Measurements from ENCODE around the gene AKR1B1. TPM values are rescaled to one million over a fixed set of nuclear protein-coding genes. Genes with fewer than 3 reads are reported as not detected.

The AKR1B1 gene
- total RNA-seq, 1 experiment from 2014 or later = 104 TPM

DNA sequence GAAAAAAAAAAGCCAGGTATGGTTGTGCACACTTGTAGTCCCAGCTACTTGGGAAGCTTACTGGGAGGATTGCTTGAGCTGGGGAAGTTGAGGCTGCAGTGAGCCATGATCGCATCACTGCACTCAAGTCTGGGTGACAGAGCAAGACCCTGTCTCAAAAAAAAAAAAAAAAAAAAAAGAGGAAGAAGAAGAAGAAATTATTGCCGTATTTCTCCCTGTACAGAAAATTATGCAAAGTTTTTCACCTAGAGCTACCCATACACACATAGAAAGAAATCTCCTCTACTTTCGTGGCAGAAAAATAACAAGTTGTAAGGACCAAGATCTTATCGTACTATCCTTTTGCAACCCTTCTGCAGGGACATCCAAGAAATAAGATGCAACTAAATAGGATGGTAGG, 25.5 kb downstream of the AKR1B1 start:
- Histone ChIP-seq H3K9me3 (ENCODE audit: low read depth, low read length, poor library complexity, severe bottlenecking) (peaks cover under 1% of the 10 kb centered on the region), H3K27me3 (replicated peaks; ENCODE audit: insufficient read depth, low read depth, low read length, poor library complexity) (no peaks in the 10 kb centered on the region), H3K4me1 (ENCODE audit: insufficient read depth, low read length, poor library complexity, severe bottlenecking) (peaks cover 3% of the 10 kb centered on the region), H3K36me3 (ENCODE audit: insufficient read depth, low read length, poor library complexity, severe bottlenecking) (no peaks in the 10 kb centered on the region), H3K27ac (ENCODE audit: low read depth, low read length, poor library complexity, severe bottlenecking) (no peak overlapping the region), H3K4me3 (ENCODE audit: low read depth, low read length, poor library complexity, severe bottlenecking) (no peak overlapping the region)
- TF ChIP-seq, protein P1, sequence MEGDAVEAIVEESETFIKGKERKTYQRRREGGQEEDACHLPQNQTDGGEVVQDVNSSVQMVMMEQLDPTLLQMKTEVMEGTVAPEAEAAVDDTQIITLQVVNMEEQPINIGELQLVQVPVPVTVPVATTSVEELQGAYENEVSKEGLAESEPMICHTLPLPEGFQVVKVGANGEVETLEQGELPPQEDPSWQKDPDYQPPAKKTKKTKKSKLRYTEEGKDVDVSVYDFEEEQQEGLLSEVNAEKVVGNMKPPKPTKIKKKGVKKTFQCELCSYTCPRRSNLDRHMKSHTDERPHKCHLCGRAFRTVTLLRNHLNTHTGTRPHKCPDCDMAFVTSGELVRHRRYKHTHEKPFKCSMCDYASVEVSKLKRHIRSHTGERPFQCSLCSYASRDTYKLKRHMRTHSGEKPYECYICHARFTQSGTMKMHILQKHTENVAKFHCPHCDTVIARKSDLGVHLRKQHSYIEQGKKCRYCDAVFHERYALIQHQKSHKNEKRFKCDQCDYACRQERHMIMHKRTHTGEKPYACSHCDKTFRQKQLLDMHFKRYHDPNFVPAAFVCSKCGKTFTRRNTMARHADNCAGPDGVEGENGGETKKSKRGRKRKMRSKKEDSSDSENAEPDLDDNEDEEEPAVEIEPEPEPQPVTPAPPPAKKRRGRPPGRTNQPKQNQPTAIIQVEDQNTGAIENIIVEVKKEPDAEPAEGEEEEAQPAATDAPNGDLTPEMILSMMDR (conservative IDR thresholded peaks at IDR 0.05; ENCODE audit: low read depth, low read length) = no peak
- TF ChIP-seq EZH2 (IDR thresholded peaks at IDR 0.05; ENCODE audit: borderline replicate concordance, low read depth, low read length, poor library complexity, severe bottlenecking) = no peak
- ChIA-PET POLR2A (ENCODE audit: low non-redundant PET) (no interaction called here), CTCF (interaction anchor here (0.6 to 1.1 kb wide), 5 partner anchors 47 to 841 kb away, joined by 3 to 7 read pairs (median 5); no protein-coding TSS in a partner anchor)
- DNase-seq (ENCODE audit: low spot score) = no peak
- intact Hi-C loops (cut with micrococcal nuclease; ENCODE audit: unreplicated experiment) = loop anchor here (10.0 kb wide), 2 partner anchors 111 to 521 kb away; partner anchors contain the start of gene AKR1B15
- BruUV-seq (replicated peaks) = no TSS peak

DNA sequence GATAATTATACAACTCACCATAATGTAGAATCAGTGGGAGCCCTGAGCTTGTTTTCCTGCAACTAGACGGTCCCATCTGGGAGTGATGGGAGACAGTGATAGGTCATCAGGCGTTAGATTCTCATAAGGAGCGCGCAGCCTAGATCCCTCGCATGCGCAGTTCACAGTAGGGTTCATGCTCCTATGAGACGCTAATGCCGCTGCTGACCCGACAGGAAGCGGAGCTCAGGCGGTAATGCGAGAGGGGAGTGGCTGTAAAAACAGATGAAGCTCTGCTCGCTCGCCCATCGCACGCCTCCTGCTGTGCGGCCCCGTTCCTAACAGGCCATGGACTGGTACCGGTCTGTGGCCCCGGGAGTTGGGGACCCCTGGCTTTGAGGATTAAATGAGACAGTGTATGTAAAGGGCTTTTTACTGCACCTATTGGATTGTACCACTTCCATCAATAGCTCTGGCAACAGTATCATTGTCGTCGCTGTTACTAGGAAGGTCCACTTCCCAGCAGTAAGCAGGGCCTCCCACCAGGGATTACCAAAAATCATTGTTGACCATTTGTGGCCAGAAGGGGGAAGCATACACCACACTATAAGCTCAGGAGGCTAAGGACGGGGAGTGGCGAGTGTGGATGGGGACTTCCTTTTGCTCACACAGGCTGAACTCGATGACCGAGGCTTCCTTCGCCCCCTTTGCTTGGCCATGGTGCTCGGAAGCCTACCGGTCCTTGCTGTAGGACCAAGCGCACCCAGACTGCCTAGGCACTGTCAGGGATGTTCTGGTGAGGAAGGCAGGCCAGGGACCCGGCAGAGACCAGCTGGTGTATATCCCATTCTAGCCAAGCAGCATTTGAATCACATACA, 26.4 kb downstream of the AKR1B1 start:
- H3K27ac ChIP-seq (ENCODE audit: low read depth, low read length, poor library complexity, severe bottlenecking) = no peak overlapping the region
- no peaks in the 10 kb centered on the region for H3K9me3 ChIP-seq (ENCODE audit: low read depth, low read length, poor library complexity, severe bottlenecking)
- H3K4me3 ChIP-seq (ENCODE audit: low read depth, low read length, poor library complexity, severe bottlenecking) = peak overlapping the region; percentile 37
- no peaks in the 10 kb centered on the region for H3K27me3 ChIP-seq (replicated peaks; ENCODE audit: insufficient read depth, low read depth, low read length, poor library complexity)
- POLR2A ChIA-PET (ENCODE audit: low non-redundant PET) = interaction anchor here (0.6 kb wide), 1 partner anchor 422 kb away, joined by 3 read pairs; no protein-coding TSS in a partner anchor
- CTCF ChIA-PET = interaction anchor here (0.8 to 1.4 kb wide), 7 partner anchors 12 to 842 kb away, joined by 3 to 12 read pairs (median 5); no protein-coding TSS in a partner anchor
- DNase-seq (ENCODE audit: low spot score) = peak; percentile 88
- intact Hi-C loops (cut with micrococcal nuclease; ENCODE audit: unreplicated experiment) = loop anchor here (1.0 to 10.0 kb wide), 4 partner anchors 81 to 522 kb away; partner anchors contain the start of gene AKR1B15
- no peaks in the 10 kb centered on the region for H3K36me3 ChIP-seq (ENCODE audit: insufficient read depth, low read length, poor library complexity, severe bottlenecking)
- H3K4me1 ChIP-seq (ENCODE audit: insufficient read depth, low read length, poor library complexity, severe bottlenecking) = peaks cover 3% of the 10 kb centered on the region
- TF ChIP-seq EZH2 (IDR thresholded peaks at IDR 0.05; ENCODE audit: borderline replicate concordance, low read depth, low read length, poor library complexity, severe bottlenecking) = no peak
- TF ChIP-seq, protein P1 (conservative IDR thresholded peaks at IDR 0.05; ENCODE audit: low read depth, low read length) = peak; percentile 74
- no TSS peak for BruUV-seq (replicated peaks)

DNA sequence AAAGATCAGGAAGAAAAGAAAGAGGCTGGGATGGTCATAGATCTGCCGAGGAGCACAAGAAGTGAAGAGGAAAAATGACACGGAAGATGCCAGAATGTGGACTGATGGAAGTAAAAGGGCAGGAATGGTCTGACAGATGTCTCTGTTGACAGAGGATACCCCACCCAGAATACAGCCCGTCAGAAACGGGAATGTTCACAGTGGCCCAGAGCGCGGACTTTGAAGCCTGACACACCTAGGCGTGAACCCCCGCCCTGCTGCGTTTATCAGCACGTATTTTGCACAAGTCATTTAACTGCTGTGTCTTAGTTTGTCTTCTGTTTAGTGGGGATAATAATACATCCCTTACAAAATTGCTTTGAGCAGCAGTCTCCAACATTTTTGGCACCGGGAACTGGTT, 27.1 kb downstream of the AKR1B1 start:
- Histone ChIP-seq H3K4me3 (ENCODE audit: low read depth, low read length, poor library complexity, severe bottlenecking) (no peak overlapping the region), H3K27ac (ENCODE audit: low read depth, low read length, poor library complexity, severe bottlenecking) (no peak overlapping the region), H3K9me3 (ENCODE audit: low read depth, low read length, poor library complexity, severe bottlenecking) (no peaks in the 10 kb centered on the region), H3K27me3 (replicated peaks; ENCODE audit: insufficient read depth, low read depth, low read length, poor library complexity) (no peaks in the 10 kb centered on the region), H3K36me3 (ENCODE audit: insufficient read depth, low read length, poor library complexity, severe bottlenecking) (no peaks in the 10 kb centered on the region), H3K4me1 (ENCODE audit: insufficient read depth, low read length, poor library complexity, severe bottlenecking) (peaks cover 3% of the 10 kb centered on the region)
- TF ChIP-seq, protein P1 (conservative IDR thresholded peaks at IDR 0.05; ENCODE audit: low read depth, low read length) = no peak
- TF ChIP-seq EZH2 (IDR thresholded peaks at IDR 0.05; ENCODE audit: borderline replicate concordance, low read depth, low read length, poor library complexity, severe bottlenecking) = no peak
- intact Hi-C loops (cut with micrococcal nuclease; ENCODE audit: unreplicated experiment) = loop anchor here (1.0 to 10.0 kb wide), 4 partner anchors 81 to 523 kb away; partner anchors contain the start of gene AKR1B15
- no TSS peak for BruUV-seq (replicated peaks)
- POLR2A ChIA-PET (ENCODE audit: low non-redundant PET) = no interaction called here
- CTCF ChIA-PET = interaction anchor here (1.2 to 1.4 kb wide), 4 partner anchors 83 to 176 kb away, joined by 5 to 12 read pairs (median 8); no protein-coding TSS in a partner anchor
- no peak for DNase-seq (ENCODE audit: low spot score)
